HG03066 (cell line): ENCODE results near the gene ATF7.
"Not testable (repeated sequence)": the region's sequence is repeated elsewhere in the genome, so short reads cannot be mapped to it uniquely, and the experiment has no call there.

Experiments used
- ATAC-seq: cut with Tn5 transposase; IDR thresholded peaks from one replicate; pipeline ENCODE4 v1.9.1; 2021; ENCODE audit warnings: low read depth; ENCODE audit not compliant: unreplicated experiment

ATF7 gene

DNA sequence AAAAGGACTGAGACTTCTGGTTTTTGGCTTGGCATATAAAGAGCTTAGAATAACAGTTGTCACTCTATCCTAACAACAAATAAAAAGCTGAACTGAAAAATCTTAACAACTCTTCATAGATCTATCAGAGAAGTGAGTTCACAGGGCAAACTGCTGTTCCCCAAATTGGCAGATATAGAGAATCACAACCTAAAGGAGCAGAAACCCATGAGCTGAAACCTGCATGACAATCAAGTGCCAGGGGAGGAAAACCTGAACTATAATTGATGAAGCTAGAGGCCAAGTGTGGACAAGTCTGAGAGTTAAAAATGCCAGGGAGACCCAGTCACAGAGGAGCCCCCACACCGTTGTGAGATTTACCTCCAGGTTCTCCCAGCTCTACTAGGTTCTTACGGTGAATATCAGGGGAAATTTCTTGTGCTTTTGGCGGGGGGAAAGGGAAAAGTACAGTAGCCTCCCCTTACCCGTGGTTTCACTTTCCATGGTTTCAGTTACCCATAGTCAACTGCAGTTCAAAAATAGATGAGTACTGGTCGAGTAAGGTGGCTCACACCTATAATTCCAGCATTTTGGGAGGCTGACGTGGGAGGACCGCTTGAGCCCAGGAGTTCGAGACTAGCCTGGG lies 53.9 kb downstream of the ATF7 start:
- ATAC-seq: no peak

DNA sequence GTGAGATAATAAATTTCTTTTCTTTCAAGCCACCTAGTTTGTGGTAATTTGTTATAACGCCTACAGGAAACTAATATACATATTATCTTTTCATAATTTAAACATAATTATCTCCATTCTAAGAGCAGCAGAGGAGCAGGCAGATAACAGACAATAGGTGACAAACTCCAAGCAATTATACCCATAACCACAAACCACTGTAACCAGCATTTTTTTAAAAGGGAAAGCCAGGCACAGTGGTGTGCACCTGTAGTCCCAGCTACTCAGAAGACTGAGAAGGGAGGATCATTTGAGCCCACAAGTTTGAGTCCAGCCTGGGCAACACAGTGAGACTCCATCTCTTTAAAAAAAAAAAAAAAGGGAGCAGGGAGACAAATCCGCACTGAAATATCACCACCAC lies 54.9 kb downstream of the ATF7 start:
- no peak for ATAC-seq

- ATAC-seq: no peak
These were observed 57.2 kb downstream of the ATF7 start for GRCh38 chr12:53568809-53569557.

DNA sequence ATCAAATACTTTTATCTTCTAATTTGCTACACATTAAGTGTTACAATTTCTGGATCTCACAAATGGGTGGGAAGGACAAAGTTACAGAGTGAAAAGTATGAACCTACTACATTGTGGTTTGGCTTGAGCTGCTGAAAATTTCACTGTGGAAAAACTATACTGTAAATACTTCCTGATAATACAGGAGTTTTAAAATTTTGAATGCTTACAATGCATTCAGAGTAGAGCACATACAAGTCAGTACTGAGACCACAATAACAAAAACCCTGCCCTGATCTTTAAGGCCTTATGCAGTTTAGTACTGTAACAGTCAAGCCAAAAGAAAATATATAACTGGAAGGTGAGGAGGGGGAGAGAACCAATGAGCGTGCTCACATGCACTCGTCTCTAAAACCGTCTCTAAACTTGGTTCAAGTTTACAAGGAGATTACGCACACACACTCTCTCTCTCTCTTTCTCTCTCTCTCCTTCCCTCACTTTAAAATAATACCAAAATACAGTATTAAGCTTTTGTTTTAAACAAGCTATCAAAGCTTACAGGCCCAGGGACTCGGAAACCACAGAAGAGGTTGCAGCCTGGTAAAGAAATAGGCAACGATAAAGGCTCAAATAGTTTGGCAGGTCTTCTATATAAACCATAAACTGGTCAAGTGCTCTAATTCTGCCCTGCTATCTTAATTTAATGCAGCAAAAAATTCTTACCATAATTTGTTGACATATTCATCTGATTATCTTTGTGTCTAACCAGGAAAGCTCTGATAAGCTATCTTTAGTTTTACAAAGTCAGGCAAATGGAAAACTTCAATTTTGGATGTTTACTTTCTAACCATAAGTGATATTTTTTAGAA lies 58.0 kb downstream of the ATF7 start:
- no peak for ATAC-seq

GRCh38 chr12:53565376-53565775 lies 60.8 kb downstream of the ATF7 start:
- ATAC-seq: not testable (repeated sequence)

GRCh38 chr12:53564941-53565340 lies 61.2 kb downstream of the ATF7 start:
- no peak for ATAC-seq

DNA sequence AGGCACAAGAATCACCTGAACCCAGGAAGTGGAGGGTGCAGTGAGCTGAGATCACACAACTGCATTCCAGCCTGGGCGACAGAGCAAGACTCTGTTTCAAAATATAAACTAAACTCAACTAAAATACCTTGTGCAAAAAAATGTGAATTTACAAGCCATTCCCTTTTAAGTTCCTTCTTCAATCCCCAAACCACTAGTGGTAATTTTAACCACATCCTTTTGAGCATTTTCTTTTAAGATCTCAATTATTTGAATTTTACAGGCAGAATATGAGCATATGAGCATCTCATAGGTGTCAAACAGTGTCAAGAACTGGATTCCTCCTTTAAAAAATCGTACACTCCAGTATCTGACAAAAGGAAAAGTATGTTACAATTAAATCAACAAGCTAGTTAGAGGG lies 61.9 kb downstream of the ATF7 start:
- no peak for ATAC-seq

DNA sequence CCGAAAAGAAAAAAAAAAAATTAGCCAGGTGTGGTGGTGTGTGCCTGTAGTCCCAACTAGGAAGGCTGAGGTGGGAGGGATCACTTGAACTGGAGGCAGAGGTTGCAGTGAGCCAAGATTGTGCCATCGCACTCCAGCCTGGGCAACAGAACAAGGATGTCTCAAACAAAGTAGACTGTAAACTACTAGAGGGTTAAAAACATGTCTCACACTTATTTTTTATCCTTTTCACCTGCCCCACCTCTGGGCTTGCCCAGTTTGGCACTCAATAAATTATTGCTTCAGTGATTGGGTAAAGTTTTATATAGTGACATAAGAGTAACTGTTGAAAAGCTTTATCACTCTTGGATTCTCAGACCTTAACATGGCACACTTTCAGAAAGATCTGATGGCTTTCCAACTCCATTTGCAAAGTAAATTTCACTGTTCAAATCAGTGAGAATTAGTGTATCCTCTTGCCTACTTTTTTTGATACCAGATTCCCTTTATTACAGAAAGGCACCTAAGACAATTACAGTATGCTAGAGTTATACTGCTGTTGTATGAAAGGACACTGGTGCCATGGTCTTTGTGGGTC lies 62.6 kb downstream of the ATF7 start:
- no peak for ATAC-seq

DNA sequence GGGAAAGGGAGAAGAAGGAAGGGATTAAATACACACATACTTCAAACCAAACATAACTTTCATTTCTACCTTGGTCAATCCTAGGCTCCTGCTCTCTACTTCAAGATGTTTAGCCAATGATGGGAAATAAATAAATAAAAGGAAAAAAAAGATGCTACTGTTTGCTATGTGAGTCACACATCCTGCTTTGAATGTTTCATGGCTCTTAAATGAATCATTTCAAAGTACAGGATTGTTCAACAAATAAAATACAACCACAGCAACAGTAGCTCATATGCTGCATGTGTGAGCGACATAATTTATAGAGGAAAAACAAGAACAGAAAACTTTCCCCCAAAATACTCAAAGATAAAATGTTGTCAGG lies 64.6 kb downstream of the ATF7 start:
- ATAC-seq: no peak

DNA sequence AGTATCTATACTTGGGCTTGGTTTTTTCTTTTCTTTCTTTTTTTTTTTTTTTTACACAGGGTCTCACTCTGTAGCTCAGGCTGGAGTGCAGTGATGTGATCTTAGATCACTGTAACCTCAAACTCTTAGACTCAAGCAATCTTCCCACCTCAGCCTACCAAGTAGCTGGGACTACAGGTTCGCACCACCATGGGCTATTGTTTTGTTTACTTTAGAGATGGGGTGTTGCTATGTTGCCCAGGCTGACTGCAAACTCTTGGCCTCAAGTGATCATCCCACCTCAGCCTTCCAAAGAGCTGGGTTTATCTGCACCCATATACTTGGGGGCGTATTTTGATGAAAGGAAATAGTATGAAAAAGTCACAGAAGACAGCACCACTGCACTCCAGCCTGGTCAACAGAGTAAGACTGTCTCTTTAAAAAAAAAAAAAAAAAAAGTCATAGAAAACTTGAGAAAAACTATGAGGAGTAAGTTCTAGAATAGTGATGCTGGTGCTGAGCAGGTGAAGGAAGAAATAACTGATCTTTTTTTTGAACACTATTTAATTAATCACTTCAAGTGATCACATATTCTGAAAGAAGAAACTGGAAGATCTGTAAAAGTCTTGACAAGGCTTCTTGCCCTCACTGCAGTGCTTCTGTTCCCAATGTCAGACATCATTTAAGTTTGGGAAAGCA lies 65.1 kb downstream of the ATF7 start:
- ATAC-seq: no peak

DNA sequence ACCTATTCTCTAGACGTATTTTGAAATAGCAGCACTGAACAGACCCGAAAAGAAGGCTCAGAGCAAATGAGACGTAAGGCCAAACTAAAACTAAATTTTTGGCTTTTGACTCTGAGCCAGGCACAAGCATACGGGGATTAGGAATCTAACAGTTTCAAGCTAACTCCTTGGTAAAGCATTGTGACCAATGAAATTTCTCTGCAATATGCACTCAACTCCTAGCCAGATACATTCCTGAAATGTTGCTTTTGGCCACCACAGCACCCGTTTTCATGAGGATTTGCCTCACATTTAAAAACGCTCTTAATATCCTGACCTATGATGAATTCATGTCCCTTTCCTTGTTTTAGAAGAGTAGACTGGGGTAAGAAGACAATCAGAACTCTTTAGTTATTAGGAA lies 65.8 kb downstream of the ATF7 start:
- ATAC-seq: no peak

- ATAC-seq: no peak
These were observed 67.6 kb downstream of the ATF7 start for GRCh38 chr12:53558631-53559030.

DNA sequence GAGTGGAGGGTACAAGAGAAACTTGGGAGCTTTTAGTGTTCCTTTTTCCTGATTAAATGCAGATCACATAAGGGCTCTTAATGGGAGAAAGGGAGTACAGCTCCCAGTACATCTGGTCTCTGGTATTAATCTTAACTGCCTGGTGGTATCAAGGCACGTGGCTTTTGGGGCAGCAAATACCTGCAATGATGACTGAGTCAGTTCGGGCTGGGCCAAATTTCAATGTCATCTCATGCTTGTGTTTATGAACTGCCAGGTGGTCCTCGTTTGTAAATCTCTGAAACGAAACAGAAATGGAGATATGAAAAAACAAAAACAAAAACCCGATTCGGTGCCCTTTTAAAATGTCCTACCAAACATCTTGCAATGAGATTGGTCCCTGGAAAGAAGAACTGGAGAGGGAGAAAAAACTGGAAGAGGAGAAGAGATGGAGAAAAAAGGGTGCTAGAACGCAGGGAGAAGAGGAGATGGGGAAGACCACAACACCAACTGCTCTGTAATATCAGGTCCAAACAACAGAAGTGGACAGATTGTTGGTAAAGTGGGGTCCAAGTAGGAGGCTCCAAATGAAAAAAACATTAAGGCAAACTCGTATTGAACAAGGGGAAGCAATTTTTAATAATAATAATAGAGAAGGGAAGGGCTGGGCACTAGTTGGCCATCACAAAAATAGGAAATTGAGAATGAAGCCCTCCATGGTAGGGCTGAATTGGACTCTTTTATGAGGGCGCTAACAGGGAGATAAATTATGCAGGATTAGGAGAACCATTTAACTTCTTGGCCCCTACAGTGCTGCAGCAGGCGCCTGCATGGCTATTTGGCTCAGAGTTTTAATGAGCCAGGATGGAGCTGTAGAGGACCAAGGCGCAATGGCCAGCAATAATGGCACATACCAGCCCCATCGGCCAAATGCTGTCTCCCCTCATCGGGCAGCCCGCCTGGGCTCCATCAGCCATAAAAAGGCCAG lies 73.5 kb downstream of the ATF7 start:
- ATAC-seq: no peak

- ATAC-seq: no peak
These were observed 74.3 kb downstream of the ATF7 start for GRCh38 chr12:53551889-53552291.

DNA sequence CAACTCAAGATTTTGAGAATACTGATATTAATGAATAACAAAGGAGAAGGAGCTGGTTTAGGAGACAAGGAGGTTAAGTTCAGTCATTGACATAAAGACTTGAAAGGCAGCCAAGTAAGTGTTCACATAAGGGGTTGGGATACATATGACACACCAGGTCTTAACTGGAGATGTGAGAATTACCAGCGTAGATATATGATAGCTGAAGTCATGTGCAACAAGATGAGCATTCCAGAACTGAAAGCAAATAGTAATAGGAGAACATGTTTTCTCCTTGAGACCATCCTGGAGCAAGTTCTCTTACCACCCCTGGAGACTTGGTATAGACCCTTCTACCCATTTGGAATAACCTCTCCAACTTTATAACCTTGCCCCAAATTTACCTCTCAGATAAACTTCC lies 75.6 kb downstream of the ATF7 start:
- no peak for ATAC-seq

DNA sequence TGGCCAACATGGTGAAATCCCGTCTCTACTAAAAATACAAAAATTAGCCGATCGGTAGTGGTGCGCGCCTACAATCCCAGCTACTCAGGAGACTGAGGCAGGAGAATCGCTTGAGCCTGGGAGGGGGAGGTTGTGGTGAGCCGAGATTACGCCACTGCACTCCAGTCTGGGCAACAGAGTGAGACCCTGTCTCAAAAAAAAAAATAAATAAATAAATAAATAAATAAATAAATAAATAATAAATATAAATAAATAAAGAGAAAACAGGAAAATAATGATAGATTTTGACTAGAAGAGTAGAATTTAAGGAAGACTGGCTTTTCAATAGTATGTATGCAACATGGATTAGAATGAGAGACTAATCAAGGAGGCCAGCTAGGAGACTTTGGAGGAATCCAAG lies 76.1 kb downstream of the ATF7 start:
- ATAC-seq: not testable (repeated sequence)

DNA sequence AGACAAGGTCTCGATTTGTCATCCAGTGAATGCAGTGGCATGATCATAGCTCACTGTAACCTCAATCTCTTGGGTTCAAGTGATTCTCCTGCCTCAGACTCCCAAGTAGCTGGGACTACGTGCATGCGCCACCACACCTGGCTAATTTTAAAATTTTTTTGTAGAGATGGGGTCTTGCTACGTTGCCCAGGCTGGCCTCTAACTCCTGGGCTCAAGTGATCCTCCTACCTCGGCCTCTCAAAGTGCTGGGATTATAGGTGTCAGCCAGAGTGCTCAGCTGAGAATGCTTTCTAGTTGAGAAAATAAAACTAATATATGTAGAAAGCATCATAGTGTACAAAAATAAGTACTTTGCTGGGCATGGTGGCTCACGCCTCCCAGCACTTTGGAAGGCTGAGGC lies 77.8 kb downstream of the ATF7 start:
- not testable (repeated sequence) for ATAC-seq

GRCh38 chr12:53543539-53543938 lies 82.6 kb downstream of the ATF7 start:
- ATAC-seq: no peak

- no peak for ATAC-seq
These were observed 86.7 kb downstream of the ATF7 start for GRCh38 chr12:53539526-53539925.
